Measurements from ENCODE around the gene GNB1L.

GNB1L gene

GRCh38 chr22:19772673-19773469 is 81.8 kb downstream of the GNB1L start:
- no peak for DNase-seq

- DNase-seq, result no peak
Observed at GRCh38 chr22:19772422-19772672, 82.3 kb downstream of the GNB1L start.

GRCh38 chr22:19770349-19771220 is 84.1 kb downstream of the GNB1L start:
- DNase-seq, result no peak

GRCh38 chr22:19769393-19769715 is 85.3 kb downstream of the GNB1L start:
- no peak for DNase-seq

GRCh38 chr22:19767427-19768341 is 87.0 kb downstream of the GNB1L start:
- no peak for DNase-seq

GRCh38 chr22:19766511-19767426 is 87.9 kb downstream of the GNB1L start:
- DNase-seq, result no peak

- DNase-seq, result no peak
Observed at GRCh38 chr22:19766240-19766510, 88.5 kb downstream of the GNB1L start.

- DNase-seq, result no peak
Observed at GRCh38 chr22:19765477-19766239, 89.0 kb downstream of the GNB1L start.

GRCh38 chr22:19764636-19765476 is 89.8 kb downstream of the GNB1L start:
- no peak for DNase-seq

GRCh38 chr22:19764299-19764593 is 90.4 kb downstream of the GNB1L start:
- no peak for DNase-seq

GRCh38 chr22:19763458-19764298 is 91.0 kb downstream of the GNB1L start:
- DNase-seq, result no peak

GRCh38 chr22:19762568-19763457 is 91.9 kb downstream of the GNB1L start:
- DNase-seq, result no peak

- no peak for DNase-seq
Observed at GRCh38 chr22:19761725-19762567, 92.7 kb downstream of the GNB1L start.

- no peak for DNase-seq
Observed at GRCh38 chr22:19760951-19761724, 93.5 kb downstream of the GNB1L start.

- DNase-seq, result no peak
Observed at GRCh38 chr22:19760058-19760950, 94.4 kb downstream of the GNB1L start, which contains the start of gene TBX1. Gene TBX1 (plus strand): TSS chr22:19760778. CDS start chr22:19760844, 66 bp downstream.
